Measurements from ENCODE around the gene PNPLA2.
A peak's percentile ranks its signal among the peaks of the same experiment; 100 is the strongest.

Gene PNPLA2

GRCh38 chr11:797296-798092 lies 21.2 kb upstream of the PNPLA2 start:
- DNase-seq (ENCODE audit: extremely low read depth, low read depth), result no peak
- no peak for TF ChIP-seq CTCF (IDR thresholded peaks at IDR 0.05; ENCODE audit: low read depth, low read length)

- peak; percentile 40 for TF ChIP-seq CTCF (IDR thresholded peaks at IDR 0.05; ENCODE audit: low read depth, low read length)
- no peak for DNase-seq (ENCODE audit: extremely low read depth, low read depth)
These were observed 20.5 kb upstream of the PNPLA2 start, which contains the start of gene SLC25A22 for GRCh38 chr11:798093-798713. TSS of gene SLC25A22 (minus strand) at chr11:798281. CDS start at chr11:795006, 3,275 bp downstream.

GRCh38 chr11:799641-800316 lies 18.9 kb upstream of the PNPLA2 start:
- DNase-seq (ENCODE audit: extremely low read depth, low read depth), result no peak
- no peak for TF ChIP-seq CTCF (IDR thresholded peaks at IDR 0.05; ENCODE audit: low read depth, low read length)

GRCh38 chr11:800473-800872 lies 18.2 kb upstream of the PNPLA2 start:
- no peak for DNase-seq (ENCODE audit: extremely low read depth, low read depth)
- no peak for TF ChIP-seq CTCF (IDR thresholded peaks at IDR 0.05; ENCODE audit: low read depth, low read length)

GRCh38 chr11:801097-801780 lies 17.5 kb upstream of the PNPLA2 start:
- TF ChIP-seq CTCF (IDR thresholded peaks at IDR 0.05; ENCODE audit: low read depth, low read length), result no peak
- DNase-seq (ENCODE audit: extremely low read depth, low read depth), result no peak

GRCh38 chr11:802018-802617 lies 16.6 kb upstream of the PNPLA2 start:
- TF ChIP-seq CTCF (IDR thresholded peaks at IDR 0.05; ENCODE audit: low read depth, low read length), result no peak
- DNase-seq (ENCODE audit: extremely low read depth, low read depth), result no peak
